Measurements from ENCODE around the gene ARL8A.

GRCh38 chr1:202150187-202150586 lies 5.7 kb upstream of the ARL8A start:
- TF ChIP-seq, protein P1, sequence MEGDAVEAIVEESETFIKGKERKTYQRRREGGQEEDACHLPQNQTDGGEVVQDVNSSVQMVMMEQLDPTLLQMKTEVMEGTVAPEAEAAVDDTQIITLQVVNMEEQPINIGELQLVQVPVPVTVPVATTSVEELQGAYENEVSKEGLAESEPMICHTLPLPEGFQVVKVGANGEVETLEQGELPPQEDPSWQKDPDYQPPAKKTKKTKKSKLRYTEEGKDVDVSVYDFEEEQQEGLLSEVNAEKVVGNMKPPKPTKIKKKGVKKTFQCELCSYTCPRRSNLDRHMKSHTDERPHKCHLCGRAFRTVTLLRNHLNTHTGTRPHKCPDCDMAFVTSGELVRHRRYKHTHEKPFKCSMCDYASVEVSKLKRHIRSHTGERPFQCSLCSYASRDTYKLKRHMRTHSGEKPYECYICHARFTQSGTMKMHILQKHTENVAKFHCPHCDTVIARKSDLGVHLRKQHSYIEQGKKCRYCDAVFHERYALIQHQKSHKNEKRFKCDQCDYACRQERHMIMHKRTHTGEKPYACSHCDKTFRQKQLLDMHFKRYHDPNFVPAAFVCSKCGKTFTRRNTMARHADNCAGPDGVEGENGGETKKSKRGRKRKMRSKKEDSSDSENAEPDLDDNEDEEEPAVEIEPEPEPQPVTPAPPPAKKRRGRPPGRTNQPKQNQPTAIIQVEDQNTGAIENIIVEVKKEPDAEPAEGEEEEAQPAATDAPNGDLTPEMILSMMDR (IDR thresholded peaks at IDR 0.05) = no peak
- TF ChIP-seq EP300 (IDR thresholded peaks at IDR 0.05) (no peak), POLR2AphosphoS5 (IDR thresholded peaks at IDR 0.05) (no peak), POLR2A (IDR thresholded peaks at IDR 0.05) (no peak)
